Lower leg skin (tissue), 4 donors: ENCODE measurements around the gene RUSF1. TPM values are rescaled to one million over a fixed set of nuclear protein-coding genes. Genes with fewer than 3 reads are reported as not detected.

Experiments
- DNase-seq, 2 donors: peaks; one replicate each; pipeline ENCODE4 v3.0.0-alpha.2; 2019; ENCODE audit warnings: low spot score in 2 of 2
- H3K4me3 ChIP-seq: fragments of 200-600 bp; sonication (generic); 2 replicates; pipeline ENCODE4 v1.5.1; 2017; ENCODE audit warnings: mild to moderate bottlenecking, low read depth; ENCODE audit not compliant: poor library complexity, severe bottlenecking
- POLR2A ChIP-seq, 2 donors: fragments of 450-650 bp; IDR thresholded peaks; one replicate each; pipeline ENCODE4 v1.6.1; 2016 to 2017; ENCODE audit warnings: antibody characterized with exemption in 2 of 2, mild to moderate bottlenecking in 1 of 2, moderate library complexity in 1 of 2
- WGBS, 2 donors: methylation state at CpG; one replicate each; pipeline ENCODE4 v1.1.5; 2018; 5-methylcytosine and 5-hydroxymethylcytosine counted together
- intact Hi-C: fragments of 100-400 bp; cut with DNase I; formaldehyde crosslinking; loops from one replicate; pipeline ENCODE4 v1.15.0; 2023; ENCODE audit warnings: low total_unique reads
- total RNA-seq, 4 donors: library from RNA; depleted of rRNA; stranded (reverse); fragments of >200 nt; gene quantifications; one replicate each; pipeline ENCODE4 v1.1.0, GENCODE V29; 2016
- TF ChIP-seq, protein P1 (sequence below), 3 donors: fragments of 450-650 bp; IDR thresholded peaks; one replicate each; pipeline ENCODE4 v1.5.1; 2016; ENCODE audit warnings: antibody characterized with exemption in 3 of 3, mild to moderate bottlenecking in 3 of 3, moderate library complexity in 2 of 3

Gene RUSF1
- total RNA-seq, 4 donors from 2014 or later, result 50.5 to 56.4 (median 52.7) TPM

DNA sequence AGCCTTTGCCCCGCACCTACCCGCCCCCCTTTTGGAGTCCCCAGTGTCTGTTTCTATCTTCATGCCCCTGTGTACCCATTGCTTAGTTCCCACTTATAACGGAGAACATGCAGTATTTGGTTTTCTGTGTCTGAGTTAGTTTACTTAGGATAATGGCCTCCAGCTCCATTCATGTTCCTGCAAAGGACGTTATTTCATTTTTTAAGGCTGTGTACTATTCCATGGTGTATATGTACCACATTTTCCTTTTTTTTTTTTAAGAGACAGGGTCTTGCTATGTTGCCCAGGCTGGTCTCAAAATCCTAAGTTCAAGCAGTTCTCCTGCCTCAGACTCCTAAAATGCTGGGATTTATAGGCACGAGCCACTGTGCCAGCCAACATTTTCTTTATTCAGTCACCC lies 40.3 kb downstream of the RUSF1 start:
- intact Hi-C loops, result no loop called here
- 84 to 94% methylated on average over 5 of the region's 5 CpGs for WGBS, 2 donors
- no peak for DNase-seq
- H3K4me3 ChIP-seq, result no peak overlapping the region
- TF ChIP-seq, protein P1, sequence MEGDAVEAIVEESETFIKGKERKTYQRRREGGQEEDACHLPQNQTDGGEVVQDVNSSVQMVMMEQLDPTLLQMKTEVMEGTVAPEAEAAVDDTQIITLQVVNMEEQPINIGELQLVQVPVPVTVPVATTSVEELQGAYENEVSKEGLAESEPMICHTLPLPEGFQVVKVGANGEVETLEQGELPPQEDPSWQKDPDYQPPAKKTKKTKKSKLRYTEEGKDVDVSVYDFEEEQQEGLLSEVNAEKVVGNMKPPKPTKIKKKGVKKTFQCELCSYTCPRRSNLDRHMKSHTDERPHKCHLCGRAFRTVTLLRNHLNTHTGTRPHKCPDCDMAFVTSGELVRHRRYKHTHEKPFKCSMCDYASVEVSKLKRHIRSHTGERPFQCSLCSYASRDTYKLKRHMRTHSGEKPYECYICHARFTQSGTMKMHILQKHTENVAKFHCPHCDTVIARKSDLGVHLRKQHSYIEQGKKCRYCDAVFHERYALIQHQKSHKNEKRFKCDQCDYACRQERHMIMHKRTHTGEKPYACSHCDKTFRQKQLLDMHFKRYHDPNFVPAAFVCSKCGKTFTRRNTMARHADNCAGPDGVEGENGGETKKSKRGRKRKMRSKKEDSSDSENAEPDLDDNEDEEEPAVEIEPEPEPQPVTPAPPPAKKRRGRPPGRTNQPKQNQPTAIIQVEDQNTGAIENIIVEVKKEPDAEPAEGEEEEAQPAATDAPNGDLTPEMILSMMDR (IDR thresholded peaks at IDR 0.05), result no peak
- no peak for TF ChIP-seq POLR2A (IDR thresholded peaks at IDR 0.05)

DNA sequence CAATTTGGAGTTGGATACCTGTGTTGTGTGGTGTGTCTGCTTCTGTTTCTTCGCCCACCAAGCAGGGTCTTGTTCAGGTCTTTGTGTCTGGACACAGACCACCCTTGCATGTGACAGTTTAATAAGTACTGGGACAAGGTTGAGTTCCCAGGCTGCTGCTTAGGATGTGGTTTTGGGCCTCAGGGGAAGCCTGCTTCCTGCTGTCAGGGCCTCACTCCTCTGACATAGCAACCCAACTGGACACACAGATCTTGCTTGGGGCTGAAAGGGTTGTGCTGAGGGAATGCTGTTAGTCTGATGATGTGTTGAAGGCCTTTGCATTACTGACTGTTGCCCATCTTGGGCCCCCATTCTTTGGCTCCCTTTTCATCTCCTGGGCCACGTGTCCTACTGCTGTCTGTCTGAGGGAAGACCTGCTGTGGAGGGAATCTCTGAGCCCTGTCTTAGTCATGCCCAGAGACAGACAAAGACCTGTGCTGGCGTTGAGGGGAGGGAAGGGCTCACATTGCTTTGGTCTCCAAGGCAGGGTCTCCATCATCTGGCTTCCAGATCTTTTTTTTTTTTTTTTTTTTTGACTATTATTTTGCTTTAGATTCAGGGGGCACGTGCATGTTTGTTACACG lies 40.9 kb downstream of the RUSF1 start:
- 76 to 81% methylated on average over 5 of the region's 5 CpGs for WGBS, 2 donors
- TF ChIP-seq, protein P1 (IDR thresholded peaks at IDR 0.05), result no peak
- no peak for TF ChIP-seq POLR2A (IDR thresholded peaks at IDR 0.05)
- intact Hi-C loops, result no loop called here
- H3K4me3 ChIP-seq, result no peak overlapping the region
- no peak for DNase-seq

DNA sequence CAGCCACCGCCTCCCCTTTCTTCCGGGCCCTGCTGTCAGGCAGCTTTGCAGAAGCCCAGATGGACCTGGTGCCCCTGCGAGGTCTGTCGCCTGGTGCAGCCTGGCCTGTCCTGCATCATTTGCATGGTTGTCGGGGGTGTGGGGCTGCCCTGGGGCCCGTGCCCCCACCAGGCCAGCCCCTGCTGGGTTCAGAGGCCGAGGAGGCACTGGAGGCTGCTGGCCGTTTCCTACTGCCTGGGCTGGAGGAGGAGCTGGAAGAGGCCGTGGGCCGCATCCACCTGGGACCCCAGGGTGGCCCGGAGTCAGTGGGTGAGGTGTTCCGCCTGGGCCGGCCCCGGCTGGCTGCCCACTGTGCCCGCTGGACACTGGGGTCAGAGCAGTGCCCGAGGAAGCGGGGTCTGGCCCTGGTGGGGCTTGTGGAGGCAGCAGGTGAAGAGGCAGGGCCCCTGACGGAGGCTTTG lies 41.8 kb downstream of the RUSF1 start:
- intact Hi-C loops, result no loop called here
- TF ChIP-seq, protein P1 (IDR thresholded peaks at IDR 0.05), result no peak
- no peak for TF ChIP-seq POLR2A (IDR thresholded peaks at IDR 0.05)
- H3K4me3 ChIP-seq, result no peak overlapping the region
- 92 to 97% methylated on average over 9 to 12 of the region's 18 CpGs for WGBS, 2 donors
- DNase-seq, result no peak

DNA sequence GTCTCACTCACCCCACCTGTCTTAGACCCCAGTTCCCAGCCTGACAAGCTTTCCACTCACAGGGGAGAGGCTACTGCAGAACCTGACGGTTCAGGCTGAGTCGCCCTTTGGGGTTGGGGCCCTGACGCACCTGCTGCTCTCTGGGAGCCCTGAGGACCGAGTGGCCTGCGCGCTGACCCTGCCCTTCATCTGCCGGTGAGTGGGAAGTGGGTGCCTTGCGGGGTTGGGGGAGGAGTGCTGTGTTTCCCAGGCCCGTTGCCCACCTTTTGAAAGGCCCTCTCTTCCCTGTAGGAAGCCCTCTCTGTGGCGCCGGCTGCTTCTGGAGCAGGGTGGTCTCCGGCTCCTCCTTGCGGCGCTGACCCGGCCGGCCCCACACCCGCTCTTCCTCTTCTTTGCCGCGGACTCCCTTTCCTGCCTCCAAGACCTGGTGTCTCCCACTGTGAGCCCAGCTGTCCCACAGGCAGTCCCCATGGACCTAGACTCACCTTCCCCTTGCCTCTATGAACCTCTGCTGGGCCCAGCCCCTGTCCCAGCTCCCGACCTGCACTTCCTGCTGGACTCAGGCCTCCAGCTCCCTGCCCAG lies 42.3 kb downstream of the RUSF1 start:
- TF ChIP-seq, protein P1 (IDR thresholded peaks at IDR 0.05), result no peak
- no peak for TF ChIP-seq POLR2A (IDR thresholded peaks at IDR 0.05)
- WGBS, 2 donors, result 90 to 91% methylated on average over 20 of the region's 20 CpGs
- DNase-seq, result no peak
- H3K4me3 ChIP-seq, result no peak overlapping the region
- intact Hi-C loops, result no loop called here

DNA sequence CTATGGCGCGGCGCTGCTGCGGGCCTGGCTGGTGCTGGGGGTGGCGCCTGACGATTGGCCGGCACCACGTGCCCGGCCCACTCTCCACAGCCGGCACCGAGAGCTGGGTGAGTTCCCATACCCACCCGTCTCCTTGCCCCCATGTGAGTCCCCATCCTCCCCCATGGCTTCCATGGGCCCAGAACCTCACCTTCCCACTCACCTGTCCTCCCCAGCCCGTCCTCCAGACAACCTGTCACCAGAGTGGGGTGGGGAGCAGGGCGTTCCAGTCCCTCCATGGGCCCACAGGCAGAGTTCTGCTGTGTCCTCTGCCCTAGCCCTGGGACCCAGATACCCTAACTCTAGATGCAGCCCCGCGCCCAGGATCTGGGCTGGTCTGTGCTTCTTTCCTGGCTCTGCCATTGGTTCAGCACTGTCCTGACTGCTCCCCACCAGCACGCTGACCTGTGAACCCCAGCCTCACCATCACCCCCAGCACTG lies 43.4 kb downstream of the RUSF1 start:
- intact Hi-C loops, result no loop called here
- WGBS, 2 donors, result 90 to 94% methylated on average over 15 to 17 of the region's 17 CpGs
- no peak overlapping the region for H3K4me3 ChIP-seq
- TF ChIP-seq, protein P1 (IDR thresholded peaks at IDR 0.05), result no peak
- no peak for TF ChIP-seq POLR2A (IDR thresholded peaks at IDR 0.05)
- DNase-seq, result no peak
